HCT116 (cell line): Measurements from ENCODE around the gene KIF25.

Experiments used
- CTCF ChIP-seq, 3 experiments: fragments of 200-600 bp in 1 of 3; sonication (generic) in 1 of 3; IDR thresholded peaks in 2 of 3; conservative IDR thresholded peaks in 1 of 3; 2 replicates each; pipeline ENCODE4 v1.5.1; 2012 to 2017; ENCODE audit warnings: low read depth in 2 of 3, low read length in 2 of 3, antibody characterized with exemption in 1 of 3, borderline replicate concordance in 1 of 3, control low read depth in 1 of 3, mild to moderate bottlenecking in 1 of 3, mixed read lengths in 1 of 3, mixed run types in 1 of 3, moderate library complexity in 1 of 3; ENCODE audit not compliant: insufficient read depth in 1 of 3
- EZH2 ChIP-seq: fragments of 200-600 bp; sonication (generic); IDR thresholded peaks from 2 replicates; pipeline ENCODE4 v1.6.1; 2017; ENCODE audit warnings: antibody characterized with exemption, mixed run types
- EZH2phosphoT487 ChIP-seq: fragments of 200-600 bp; IDR thresholded peaks from 2 replicates; pipeline ENCODE4 v1.6.1; 2018; ENCODE audit warnings: antibody characterized with exemption, borderline replicate concordance
- POLR2A ChIP-seq: IDR thresholded peaks from 2 replicates; pipeline ENCODE4 v1.7.0; 2011; ENCODE audit warnings: borderline replicate concordance; ENCODE audit not compliant: insufficient read depth, insufficient read length; ENCODE audit errors: extremely low read depth
- POLR2AphosphoS5 ChIP-seq: IDR thresholded peaks from 2 replicates; pipeline ENCODE4 v1.6.1; 2011; ENCODE audit warnings: mild to moderate bottlenecking, low read depth, low read length, moderate library complexity
- REST ChIP-seq: IDR thresholded peaks from 2 replicates; pipeline ENCODE4 v1.6.1; 2012; ENCODE audit warnings: low read depth
- TCF7L2 ChIP-seq: IDR thresholded peaks from 2 replicates; pipeline ENCODE4 v1.7.0; 2011; ENCODE audit warnings: borderline replicate concordance, inconsistent platforms; ENCODE audit not compliant: insufficient read depth, insufficient read length; ENCODE audit errors: extremely low read depth
- ZBTB33 ChIP-seq: IDR thresholded peaks from 2 replicates; pipeline ENCODE4 v1.6.1; 2011; ENCODE audit warnings: mild to moderate bottlenecking, low read length, moderate library complexity; ENCODE audit not compliant: insufficient replicate concordance; ENCODE audit errors: extremely low read depth
- ZNF274 ChIP-seq: fragments of 200-500 bp; sonication (Bioruptor generic); IDR thresholded peaks from 2 replicates; pipeline ENCODE4 v1.6.1; 2014; ENCODE audit warnings: mild to moderate bottlenecking, low read depth, low read length, inconsistent platforms

GRCh38 chr6:167962711-167963110 is 34.8 kb upstream of the KIF25 start:
- TF ChIP-seq CTCF (IDR thresholded peaks at IDR 0.05 in 2 of 3, conservative IDR thresholded peaks at IDR 0.05 in 1 of 3; ENCODE audit: borderline replicate concordance in 1 of 3, insufficient read depth in 1 of 3, low read depth in 2 of 3, low read length in 2 of 3): no peak
- no peak for TF ChIP-seq EZH2phosphoT487
- no peak for TF ChIP-seq POLR2AphosphoS5
- no peak for TF ChIP-seq TCF7L2
- TF ChIP-seq REST: no peak
- TF ChIP-seq POLR2A: no peak
- no peak for TF ChIP-seq ZNF274
- TF ChIP-seq EZH2: no peak
- TF ChIP-seq ZBTB33: no peak
